KMS-11 (cell line): Measurements from ENCODE around the gene RIPPLY1.

Experiments
- H2AFZ ChIP-seq: fragments of 200-600 bp; sonication (generic); 2 replicates; pipeline ENCODE4 v1.6.1; 2016; ENCODE audit warnings: antibody characterized with exemption, mixed run types, low read depth
- H3K27ac ChIP-seq: fragments of 200-600 bp; sonication (generic); 2 replicates; pipeline ENCODE4 v1.6.1; 2016; ENCODE audit warnings: mild to moderate bottlenecking, mixed run types
- H3K27me3 ChIP-seq: fragments of 200-600 bp; sonication (generic); 2 replicates; pipeline ENCODE4 v1.6.1; 2017; ENCODE audit warnings: mild to moderate bottlenecking, low read depth, mixed run types, moderate library complexity; ENCODE audit not compliant: insufficient read depth
- H3K36me3 ChIP-seq: fragments of 200-600 bp; sonication (generic); 2 replicates; pipeline ENCODE4 v1.6.1; 2017; ENCODE audit warnings: mild to moderate bottlenecking, mixed run types; ENCODE audit not compliant: insufficient read depth
- H3K4me1 ChIP-seq: fragments of 200-600 bp; sonication (generic); 2 replicates; pipeline ENCODE4 v1.6.1; 2016; ENCODE audit warnings: mild to moderate bottlenecking, low read depth, mixed run types; ENCODE audit not compliant: poor library complexity, severe bottlenecking
- H3K4me2 ChIP-seq: fragments of 200-600 bp; sonication (generic); 2 replicates; pipeline ENCODE4 v1.7.0; 2016; ENCODE audit warnings: mild to moderate bottlenecking, mixed run types
- H3K4me3 ChIP-seq: fragments of 200-600 bp; sonication (generic); IDR thresholded peaks from 2 replicates; pipeline ENCODE4 v1.6.1; 2017; ENCODE audit warnings: low read depth, low read length, mixed read lengths; ENCODE audit not compliant: insufficient read depth
- H3K79me2 ChIP-seq: fragments of 200-600 bp; sonication (generic); 2 replicates; pipeline ENCODE4 v1.6.1; 2016; ENCODE audit warnings: low read depth, mixed run types; ENCODE audit not compliant: insufficient read depth
- H3K9ac ChIP-seq: fragments of 200-600 bp; sonication (generic); 2 replicates; pipeline ENCODE4 v1.6.1; 2016; ENCODE audit warnings: mild to moderate bottlenecking, mixed run types
- H4K20me1 ChIP-seq: fragments of 200-600 bp; sonication (generic); 2 replicates; pipeline ENCODE4 v1.6.1; 2016; ENCODE audit warnings: mild to moderate bottlenecking, mixed run types; ENCODE audit not compliant: insufficient read depth
- CTCF ChIP-seq: fragments of 200-600 bp; sonication (generic); conservative IDR thresholded peaks from 2 replicates; pipeline ENCODE4 v1.6.1; 2017; ENCODE audit warnings: low read depth, mild to moderate bottlenecking, antibody characterized with exemption, low read length, moderate library complexity, mixed read lengths

The RIPPLY1 gene

GRCh38 chrX:106927700-106928099 lies 24.6 kb upstream of the RIPPLY1 start:
- Histone ChIP-seq H4K20me1 (no peaks in the 10 kb centered on the region), H3K79me2 (no peaks in the 10 kb centered on the region), H3K9ac (no peak overlapping the region), H3K4me2 (no peak overlapping the region), H3K4me1 (no peaks in the 10 kb centered on the region), H2AFZ (no peak overlapping the region), H3K27ac (no peak overlapping the region), H3K27me3 (no peaks in the 10 kb centered on the region), H3K4me3 (no peak overlapping the region), H3K36me3 (no peaks in the 10 kb centered on the region)
- no peak for TF ChIP-seq CTCF

- Histone ChIP-seq H3K4me1 (no peaks in the 10 kb centered on the region), H3K27me3 (no peaks in the 10 kb centered on the region), H3K4me3 (no peak overlapping the region), H2AFZ (no peak overlapping the region), H3K9ac (no peak overlapping the region), H3K36me3 (no peaks in the 10 kb centered on the region), H3K79me2 (no peaks in the 10 kb centered on the region), H4K20me1 (no peaks in the 10 kb centered on the region), H3K27ac (no peak overlapping the region), H3K4me2 (no peak overlapping the region)
- no peak for TF ChIP-seq CTCF
Measured at GRCh38 chrX:106927023-106927422, 23.9 kb upstream of the RIPPLY1 start.

- Histone ChIP-seq H3K4me3 (no peak overlapping the region), H3K4me1 (no peaks in the 10 kb centered on the region), H2AFZ (no peak overlapping the region), H4K20me1 (no peaks in the 10 kb centered on the region), H3K27ac (no peak overlapping the region), H3K79me2 (no peaks in the 10 kb centered on the region), H3K4me2 (no peak overlapping the region), H3K36me3 (no peaks in the 10 kb centered on the region), H3K27me3 (no peaks in the 10 kb centered on the region), H3K9ac (no peak overlapping the region)
- TF ChIP-seq CTCF, result no peak
Measured at GRCh38 chrX:106921637-106922036, 18.5 kb upstream of the RIPPLY1 start.

- no peaks in the 10 kb centered on the region for H3K79me2 ChIP-seq
- H3K4me1 ChIP-seq, result no peaks in the 10 kb centered on the region
- H3K4me3 ChIP-seq, result no peak within 1 kb of the TSS
- H3K36me3 ChIP-seq, result no peaks in the 10 kb centered on the region
- H3K9ac ChIP-seq, result no peak within 1 kb of the TSS
- no peak within 1 kb of the TSS for H3K4me2 ChIP-seq
- H4K20me1 ChIP-seq, result no peaks in the 10 kb centered on the region
- H2AFZ ChIP-seq, result no peak within 1 kb of the TSS
- no peak for TF ChIP-seq CTCF
- no peaks in the 10 kb centered on the region for H3K27me3 ChIP-seq
- H3K27ac ChIP-seq, result no peak within 1 kb of the TSS
Measured at GRCh38 chrX:106919932-106920452, 16.9 kb upstream of the RIPPLY1 start, which contains the start of gene CLDN2. Gene CLDN2 (plus strand): TSS chrX:106920402. CDS start chrX:106928229, 7,827 bp downstream.
